Gastrocnemius medialis (tissue), 4 donors: ENCODE measurements around the gene A3GALT2. TPM values are rescaled to one million over a fixed set of nuclear protein-coding genes. Genes with fewer than 3 reads are reported as not detected.

Experiments
- ATAC-seq, 2 donors: fragments of 150-250 bp; one replicate each; pipeline ENCODE4 v1.9.1; 2016
- DNase-seq, 2 donors: peaks; one replicate each; pipeline ENCODE4 v3.0.0-alpha.2; 2019
- H3K27ac ChIP-seq, 4 donors: fragments of 200-600 bp; sonication (generic); 1 replicate in 1 of 4; 2 replicates in 3 of 4; pipeline ENCODE4 v1.5.1; 2016 to 2018; ENCODE audit warnings: mild to moderate bottlenecking in 2 of 4, moderate library complexity in 1 of 4
- H3K27me3 ChIP-seq, 3 donors: fragments of 200-600 bp; sonication (generic) in 2 of 3; 1 replicate in 1 of 3; 2 replicates in 2 of 3; pipeline versions ENCODE4 v1.5.1 to v1.6.0; 2016 to 2019; ENCODE audit warnings: mild to moderate bottlenecking in 1 of 3, moderate library complexity in 1 of 3
- H3K36me3 ChIP-seq, 2 donors: fragments of 200-600 bp; sonication (generic) in 1 of 2; one replicate each; pipeline ENCODE4 v1.5.1; 2017 to 2018
- H3K4me1 ChIP-seq, 2 donors: fragments of 200-600 bp; sonication (generic) in 1 of 2; one replicate each; pipeline ENCODE4 v1.5.1; 2016 to 2017; ENCODE audit warnings: mild to moderate bottlenecking in 2 of 2
- H3K4me3 ChIP-seq, 4 donors: fragments of 200-600 bp; sonication (generic) in 3 of 4; 1 replicate in 1 of 4; 2 replicates in 3 of 4; pipeline ENCODE4 v1.5.1; 2016 to 2019; ENCODE audit warnings: mild to moderate bottlenecking in 2 of 4
- H3K9me3 ChIP-seq, 3 donors: fragments of 200-600 bp; sonication (generic) in 2 of 3; 1 replicate in 1 of 3; 2 replicates in 2 of 3; pipeline ENCODE4 v1.5.1; 2016 to 2019
- POLR2A ChIP-seq, 2 donors: fragments of 450-650 bp; IDR thresholded peaks; one replicate each; pipeline ENCODE4 v1.6.1; 2017; ENCODE audit warnings: antibody characterized with exemption in 2 of 2, mild to moderate bottlenecking in 2 of 2, moderate library complexity in 2 of 2
- in situ Hi-C, 4 donors: fragments of 200-750 bp; cut with MboI; loops; one replicate each; pipeline versions ENCODE4 v1.15.0 to v1.8.0; 2017; ENCODE audit warnings: low sequenced_read_pairs in 4 of 4
- intact Hi-C: fragments of 100-400 bp; cut with DNase I; formaldehyde crosslinking; loops from one replicate; pipeline ENCODE4 v1.15.1; 2023; ENCODE audit warnings: low total_unique reads
- total RNA-seq, 4 donors: library from RNA; depleted of rRNA; stranded (reverse); fragments of >200 nt; gene quantifications; one replicate each; pipeline versions ENCODE4 v1.1.0 to v1.2.3, GENCODE V29; 2016
- TF ChIP-seq, protein P1 (sequence below), 5 experiments: fragments of 450-650 bp in 3 of 5; fragments of 200-600 bp in 2 of 5; sonication (generic) in 2 of 5; IDR thresholded peaks in 4 of 5; conservative IDR thresholded peaks in 1 of 5; 1 replicate in 4 of 5; 2 replicates in 1 of 5; pipeline ENCODE4 v1.5.1; 2016 to 2019; ENCODE audit warnings: antibody characterized with exemption in 5 of 5, mild to moderate bottlenecking in 3 of 5, moderate library complexity in 3 of 5

Gene A3GALT2
- total RNA-seq, 4 donors from 2014 or later, result not detected

DNA sequence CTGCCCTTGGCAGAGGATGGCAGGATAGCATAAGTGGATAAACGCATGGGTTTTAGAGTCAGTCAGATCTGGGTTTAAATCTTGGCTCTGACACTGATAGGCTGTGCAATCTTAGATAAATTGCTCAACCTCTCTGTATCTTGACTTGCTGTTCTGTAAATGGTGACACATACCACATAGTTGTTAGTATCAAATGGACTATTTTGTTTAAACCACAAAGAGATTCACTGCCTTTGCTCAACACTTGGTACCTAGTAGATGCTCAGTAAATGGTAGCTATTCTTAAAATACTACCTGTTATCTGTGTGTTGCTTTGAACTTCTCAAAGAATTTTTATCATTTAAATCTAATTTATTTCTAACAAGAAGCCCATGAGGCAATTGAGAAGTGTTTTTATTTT lies 39.5 kb upstream of the A3GALT2 start:
- in situ Hi-C loops, result loop anchor here in 2 of 4 donors (25.0 kb wide), 1 partner anchor 102 kb away; the partner anchor contains the start of gene ZSCAN20 (in 2 of the 2)
- H3K9me3 ChIP-seq, result no peaks in the 10 kb centered on the region
- DNase-seq (no peak), ATAC-seq (no peak)
- H3K27ac ChIP-seq, result peak overlapping the region in 1 of 4 donors; percentile 98
- intact Hi-C loops, result loop anchor here (10.0 kb wide), 1 partner anchor 236 kb away; no protein-coding TSS in a partner anchor
- peaks cover 0 to 8% of the 10 kb centered on the region in 2 donors for H3K36me3 ChIP-seq
- TF ChIP-seq, protein P1, sequence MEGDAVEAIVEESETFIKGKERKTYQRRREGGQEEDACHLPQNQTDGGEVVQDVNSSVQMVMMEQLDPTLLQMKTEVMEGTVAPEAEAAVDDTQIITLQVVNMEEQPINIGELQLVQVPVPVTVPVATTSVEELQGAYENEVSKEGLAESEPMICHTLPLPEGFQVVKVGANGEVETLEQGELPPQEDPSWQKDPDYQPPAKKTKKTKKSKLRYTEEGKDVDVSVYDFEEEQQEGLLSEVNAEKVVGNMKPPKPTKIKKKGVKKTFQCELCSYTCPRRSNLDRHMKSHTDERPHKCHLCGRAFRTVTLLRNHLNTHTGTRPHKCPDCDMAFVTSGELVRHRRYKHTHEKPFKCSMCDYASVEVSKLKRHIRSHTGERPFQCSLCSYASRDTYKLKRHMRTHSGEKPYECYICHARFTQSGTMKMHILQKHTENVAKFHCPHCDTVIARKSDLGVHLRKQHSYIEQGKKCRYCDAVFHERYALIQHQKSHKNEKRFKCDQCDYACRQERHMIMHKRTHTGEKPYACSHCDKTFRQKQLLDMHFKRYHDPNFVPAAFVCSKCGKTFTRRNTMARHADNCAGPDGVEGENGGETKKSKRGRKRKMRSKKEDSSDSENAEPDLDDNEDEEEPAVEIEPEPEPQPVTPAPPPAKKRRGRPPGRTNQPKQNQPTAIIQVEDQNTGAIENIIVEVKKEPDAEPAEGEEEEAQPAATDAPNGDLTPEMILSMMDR (IDR thresholded peaks at IDR 0.05 in 4 of 5, conservative IDR thresholded peaks at IDR 0.05 in 1 of 5), result no peak
- no peak for TF ChIP-seq POLR2A (IDR thresholded peaks at IDR 0.05)
- H3K4me1 ChIP-seq, result peaks cover 34 to 39% of the 10 kb centered on the region in 2 donors
- H3K4me3 ChIP-seq, result no peak overlapping the region
- no peaks in the 10 kb centered on the region for H3K27me3 ChIP-seq

DNA sequence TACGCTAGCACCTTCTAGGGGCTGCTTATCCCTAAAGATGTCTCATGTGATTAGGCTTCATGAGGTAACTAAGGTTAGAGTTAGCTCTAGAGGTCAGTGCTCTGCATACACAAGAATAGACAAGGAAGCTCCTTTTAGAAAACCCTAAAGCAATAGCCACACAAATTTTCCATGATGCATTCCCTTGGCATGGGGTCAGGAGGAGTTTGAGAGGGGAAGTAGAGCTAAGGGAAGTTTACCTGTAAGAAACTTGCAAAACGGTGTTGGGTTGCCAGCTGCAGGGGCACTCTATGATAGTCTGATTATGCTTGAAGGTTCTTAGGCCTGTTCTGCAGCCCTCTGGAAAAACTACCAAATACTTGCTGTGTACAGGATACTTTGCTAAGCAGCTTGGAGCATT lies 39.0 kb upstream of the A3GALT2 start:
- intact Hi-C loops, result loop anchor here (10.0 kb wide), 1 partner anchor 235 kb away; no protein-coding TSS in a partner anchor
- in situ Hi-C loops, result loop anchor here in 2 of 4 donors (25.0 kb wide), 1 partner anchor 102 kb away; the partner anchor contains the start of gene ZSCAN20 (in 2 of the 2)

DNA sequence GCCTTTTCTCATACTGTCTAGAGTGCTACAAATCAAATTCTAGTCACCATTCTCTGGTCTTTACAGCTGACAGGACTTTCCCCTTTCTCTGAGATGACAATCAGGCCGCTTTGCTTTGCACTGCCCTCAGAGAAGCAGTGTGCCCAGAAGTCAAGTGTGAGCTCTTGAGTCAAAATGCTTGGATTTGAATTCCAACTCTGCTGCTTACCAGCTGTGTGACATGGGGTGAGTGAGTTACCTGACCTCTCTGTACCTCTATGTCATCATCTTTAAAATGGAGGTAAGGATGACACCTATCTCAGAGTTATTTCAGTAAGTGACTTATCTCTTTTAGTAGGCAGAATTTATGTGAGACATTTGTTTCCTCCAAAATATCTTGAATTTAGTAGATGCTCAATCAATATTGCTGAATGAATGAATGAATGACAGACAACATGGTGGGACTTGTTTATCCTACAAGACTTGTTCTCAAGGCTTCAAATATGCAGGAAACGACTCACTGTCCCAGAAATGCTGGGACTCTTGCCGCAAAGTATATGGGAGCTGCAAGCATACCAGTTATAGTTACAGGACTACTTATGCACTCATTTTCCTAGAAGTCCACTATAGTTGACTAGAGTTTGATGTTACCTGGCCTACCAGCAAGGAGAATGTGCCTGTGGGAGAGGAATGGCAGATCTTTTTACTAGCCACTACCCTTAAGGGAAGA lies 38.1 kb upstream of the A3GALT2 start:
- Histone ChIP-seq H3K9me3 (no peaks in the 10 kb centered on the region), H3K36me3 (peaks cover 0 to 15% of the 10 kb centered on the region in 2 donors), H3K27ac (peak overlapping the region in 1 of 4 donors; percentile 8), H3K4me3 (no peak overlapping the region), H3K4me1 (peaks cover 20 to 25% of the 10 kb centered on the region in 2 donors), H3K27me3 (no peaks in the 10 kb centered on the region)
- in situ Hi-C loops, result loop anchor here in 2 of 4 donors (25.0 kb wide), 1 partner anchor 103 kb away; the partner anchor contains the start of gene ZSCAN20 (in 2 of the 2)
- intact Hi-C loops, result no loop called here
- ATAC-seq (no peak), DNase-seq (no peak)
- TF ChIP-seq, protein P1 (IDR thresholded peaks at IDR 0.05 in 4 of 5, conservative IDR thresholded peaks at IDR 0.05 in 1 of 5), result no peak
- no peak for TF ChIP-seq POLR2A (IDR thresholded peaks at IDR 0.05)

More for the DNA sequence above, 39.0 kb upstream of the A3GALT2 start:
- Histone ChIP-seq H3K27ac (peak overlapping the region in 1 of 4 donors; percentile 98), H3K9me3 (no peaks in the 10 kb centered on the region), H3K4me1 (peaks cover 30 to 35% of the 10 kb centered on the region in 2 donors), H3K4me3 (no peak overlapping the region), H3K27me3 (no peaks in the 10 kb centered on the region), H3K36me3 (peaks cover 0 to 10% of the 10 kb centered on the region in 2 donors)
- DNase-seq (no peak), ATAC-seq (no peak)
- TF ChIP-seq, protein P1 (IDR thresholded peaks at IDR 0.05 in 4 of 5, conservative IDR thresholded peaks at IDR 0.05 in 1 of 5), result no peak
- TF ChIP-seq POLR2A (IDR thresholded peaks at IDR 0.05), result no peak

DNA sequence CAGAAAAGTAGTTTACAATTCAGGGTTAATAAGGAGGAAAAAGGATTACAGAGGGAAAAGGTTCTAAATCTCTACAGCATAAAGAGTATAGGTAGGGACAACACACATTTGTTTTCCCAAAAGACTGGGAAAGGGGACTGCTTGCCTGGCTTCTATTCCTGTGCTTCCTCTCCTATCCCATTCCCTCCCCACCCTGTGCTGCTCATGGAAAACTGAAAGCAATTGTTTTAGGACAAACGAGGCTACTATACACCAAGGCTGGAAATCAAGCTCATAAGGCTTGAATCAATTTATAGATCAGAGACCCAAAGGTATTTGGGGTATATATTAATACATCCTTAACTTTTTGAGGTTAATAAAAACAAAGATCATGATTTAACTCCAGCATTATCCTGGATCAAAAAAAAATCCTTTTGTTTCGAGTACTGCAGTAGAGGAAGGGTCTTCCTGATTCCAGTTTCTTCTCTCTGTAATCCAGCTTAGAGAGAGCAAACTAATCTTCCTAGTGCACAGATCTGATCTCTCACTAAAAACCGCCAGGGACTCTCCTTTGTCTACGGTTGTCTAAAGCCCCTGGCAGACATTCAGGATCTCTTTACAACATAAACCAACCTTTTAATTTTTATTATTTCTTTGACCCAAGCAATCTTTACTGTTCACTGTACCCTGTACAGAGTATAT lies 37.4 kb upstream of the A3GALT2 start:
- Histone ChIP-seq H3K27me3 (no peaks in the 10 kb centered on the region), H3K4me1 (peaks cover 13 to 18% of the 10 kb centered on the region in 2 donors), H3K4me3 (no peak overlapping the region), H3K27ac (peak overlapping the region in 1 of 4 donors; percentile 8), H3K9me3 (no peaks in the 10 kb centered on the region), H3K36me3 (peaks cover 0 to 15% of the 10 kb centered on the region in 2 donors)
- DNase-seq (no peak), ATAC-seq (no peak)
- intact Hi-C loops, result no loop called here
- TF ChIP-seq, protein P1 (IDR thresholded peaks at IDR 0.05 in 4 of 5, conservative IDR thresholded peaks at IDR 0.05 in 1 of 5), result no peak
- TF ChIP-seq POLR2A (IDR thresholded peaks at IDR 0.05), result no peak
- in situ Hi-C loops, result loop anchor here in 2 of 4 donors (25.0 kb wide), 1 partner anchor 104 kb away; the partner anchor contains the start of gene ZSCAN20 (in 2 of the 2)
